ENCODE data around the gene PBX1. TPM values are rescaled to one million over a fixed set of nuclear protein-coding genes. Genes with fewer than 3 reads are reported as not detected.

The PBX1 gene
- total RNA-seq, 1 experiment from 2014 or later = 0.06 TPM

DNA sequence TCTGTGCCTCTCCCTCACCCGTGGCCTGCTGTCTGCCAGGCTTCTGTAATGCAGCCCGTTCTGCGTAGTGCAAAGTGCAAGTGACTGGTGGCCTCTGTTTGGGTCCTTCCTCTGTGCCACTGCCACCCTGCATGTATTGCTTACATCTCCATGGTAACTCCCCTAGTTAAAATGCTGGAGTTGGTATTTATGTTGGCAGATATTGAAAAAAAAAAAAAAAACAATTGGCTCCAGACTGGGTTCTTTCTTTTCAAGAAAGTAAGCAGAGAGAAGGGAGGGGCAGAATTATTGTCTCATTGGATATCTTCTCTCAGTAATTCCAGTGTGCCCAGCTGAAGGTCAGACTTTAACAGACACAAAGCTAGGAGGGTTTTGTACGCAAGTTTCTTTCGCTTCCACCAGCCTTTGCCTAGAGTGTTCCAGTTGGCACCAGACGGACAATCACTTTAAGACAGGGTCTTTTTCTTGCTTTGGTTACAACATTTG lies 242.3 kb downstream of the PBX1 start:
- no peak for DNase-seq (ENCODE audit: low read depth)

DNA sequence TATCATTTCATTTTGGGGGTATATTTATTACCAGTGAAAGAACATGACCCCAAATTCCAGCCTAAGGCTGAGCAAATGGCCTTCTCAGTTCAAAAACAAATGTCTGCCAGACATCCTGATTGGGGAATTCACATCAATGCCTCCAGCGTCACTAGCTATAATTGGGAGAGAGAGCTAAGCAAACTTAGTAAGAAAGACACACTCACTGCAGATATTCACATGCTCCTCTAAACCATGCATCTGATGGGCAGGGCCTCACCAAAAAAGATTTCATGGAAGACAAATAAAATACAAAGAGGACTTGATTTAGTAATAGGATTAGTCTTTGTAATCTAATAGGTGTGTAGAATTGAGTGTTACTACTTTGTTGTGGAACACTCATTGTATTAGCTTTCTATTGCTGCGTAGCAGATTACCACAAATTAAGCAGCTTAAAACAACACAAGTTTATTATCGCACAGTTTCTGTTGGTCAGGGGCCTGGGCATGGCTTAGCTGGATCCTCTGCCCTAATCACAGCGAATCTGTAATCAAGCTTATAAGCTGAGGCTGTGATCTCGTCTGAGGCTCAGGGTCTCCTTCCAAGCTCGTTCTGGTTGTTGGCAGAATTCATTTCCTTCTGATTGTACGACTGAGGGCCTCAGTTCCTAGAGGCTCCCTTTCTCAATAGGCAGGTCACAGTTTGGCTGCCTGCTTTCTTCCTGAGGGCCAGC lies 243.0 kb downstream of the PBX1 start:
- DNase-seq (ENCODE audit: low read depth) = no peak

DNA sequence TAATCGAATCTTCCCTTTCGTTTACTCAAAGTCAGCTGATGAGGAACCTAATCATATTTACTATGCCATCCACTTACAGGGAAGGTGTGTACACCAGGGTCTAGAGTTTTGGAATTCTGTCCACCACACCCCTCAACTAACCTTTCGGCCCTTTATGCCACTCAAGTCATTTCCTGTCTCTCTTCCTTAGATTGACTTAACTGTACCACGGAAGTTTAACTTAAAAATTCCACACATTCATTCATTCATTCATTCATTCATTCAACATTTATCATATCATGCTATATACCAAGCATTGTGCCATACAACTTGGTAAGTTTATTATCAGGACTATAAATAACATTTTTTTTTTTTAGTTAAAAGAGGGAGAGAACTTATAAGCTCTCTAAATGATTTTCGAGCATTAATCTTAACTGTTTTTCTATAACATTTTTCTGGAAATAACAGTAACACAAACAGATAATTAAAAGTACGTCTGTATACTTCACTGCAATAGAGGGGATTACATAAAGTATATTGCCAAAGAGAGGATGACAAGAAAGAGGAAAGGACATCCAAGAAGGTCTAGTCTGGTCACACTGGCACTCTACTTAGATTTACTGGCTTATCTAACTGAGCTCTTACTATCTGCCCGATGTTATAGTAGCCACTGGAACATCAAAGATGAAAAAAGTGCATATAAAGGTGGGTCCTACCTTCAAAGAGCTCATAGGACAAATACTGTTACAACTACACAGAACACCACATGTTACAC lies 243.7 kb downstream of the PBX1 start:
- no peak for DNase-seq (ENCODE audit: low read depth)

DNA sequence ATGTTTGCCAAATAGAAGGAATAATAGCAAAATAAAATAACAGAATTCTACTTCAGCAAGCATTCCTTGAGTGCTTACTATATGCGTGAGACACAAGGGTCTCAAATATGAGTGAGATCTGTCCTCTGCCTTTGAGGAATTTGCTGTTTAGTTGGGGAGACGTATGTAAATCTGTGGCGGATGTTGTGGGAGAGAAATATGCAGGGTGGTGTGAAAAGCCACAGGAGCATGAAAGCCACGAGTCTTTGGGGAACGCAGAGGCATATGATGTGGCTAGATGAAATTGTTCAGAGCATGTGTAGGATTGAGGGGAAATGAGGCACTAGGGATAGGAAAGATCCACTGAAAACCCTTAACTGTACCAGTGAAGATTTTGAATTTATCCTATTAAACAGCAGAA lies 244.4 kb downstream of the PBX1 start:
- peak; percentile 11 for DNase-seq (ENCODE audit: low read depth)

DNA sequence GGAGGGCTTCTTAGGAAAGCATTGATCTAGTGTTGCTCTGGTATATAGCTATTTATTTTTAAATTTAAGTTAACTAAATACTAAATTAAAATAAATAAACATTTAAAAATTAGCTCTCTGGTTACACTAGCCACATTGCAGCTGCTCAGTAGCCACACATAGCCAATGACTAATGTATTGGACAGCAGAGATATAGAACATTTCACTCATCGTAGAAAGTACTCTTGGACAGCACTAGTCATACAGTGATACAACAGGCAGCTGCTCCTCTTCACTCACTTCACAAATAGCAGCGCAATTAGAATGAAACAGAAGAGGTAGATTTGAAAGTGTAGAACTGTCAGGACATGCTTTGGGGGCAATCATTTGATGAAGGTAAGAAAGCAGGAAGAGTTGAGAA lies 245.4 kb downstream of the PBX1 start:
- no peak for DNase-seq (ENCODE audit: low read depth)

DNA sequence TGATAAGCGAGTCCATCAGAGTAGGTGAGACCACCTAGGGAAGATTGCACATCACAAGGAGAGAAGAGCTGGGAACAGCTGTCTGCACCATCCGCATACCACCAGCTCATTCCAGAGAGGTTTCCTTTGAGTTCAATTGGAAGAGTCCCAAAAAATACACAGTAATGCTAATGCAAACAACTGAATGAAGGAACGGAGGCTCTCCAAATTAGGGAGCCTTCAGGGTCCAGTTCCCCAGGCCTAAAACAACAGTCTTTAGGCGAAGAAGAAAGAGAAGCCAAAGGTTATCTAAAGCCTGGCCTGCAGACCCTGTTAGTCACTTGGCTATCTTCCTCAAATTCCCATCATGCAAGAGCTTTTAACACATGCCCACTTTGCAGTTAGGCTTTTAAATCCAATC lies 246.4 kb downstream of the PBX1 start:
- no peak for DNase-seq (ENCODE audit: low read depth)

DNA sequence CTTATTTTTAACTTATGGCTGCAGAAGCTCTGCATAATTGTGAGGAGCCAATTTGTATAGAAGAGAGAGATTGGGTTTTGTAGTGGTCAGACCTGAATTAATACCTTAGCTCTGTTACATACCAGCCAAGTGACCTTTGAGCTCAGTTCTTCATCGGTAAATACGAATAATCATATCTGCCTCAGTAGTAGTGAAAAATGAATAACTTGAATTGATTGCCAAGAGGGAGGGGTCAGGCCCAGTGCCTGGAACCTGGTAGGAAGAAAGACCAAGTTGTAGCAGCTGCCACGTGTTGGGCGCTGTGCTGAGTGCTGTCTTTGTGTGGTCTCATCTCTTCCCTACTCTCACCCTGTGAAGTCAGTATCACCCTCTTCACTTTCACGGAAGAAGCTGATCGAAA lies 247.5 kb downstream of the PBX1 start:
- DNase-seq (ENCODE audit: low read depth) = no peak

DNA sequence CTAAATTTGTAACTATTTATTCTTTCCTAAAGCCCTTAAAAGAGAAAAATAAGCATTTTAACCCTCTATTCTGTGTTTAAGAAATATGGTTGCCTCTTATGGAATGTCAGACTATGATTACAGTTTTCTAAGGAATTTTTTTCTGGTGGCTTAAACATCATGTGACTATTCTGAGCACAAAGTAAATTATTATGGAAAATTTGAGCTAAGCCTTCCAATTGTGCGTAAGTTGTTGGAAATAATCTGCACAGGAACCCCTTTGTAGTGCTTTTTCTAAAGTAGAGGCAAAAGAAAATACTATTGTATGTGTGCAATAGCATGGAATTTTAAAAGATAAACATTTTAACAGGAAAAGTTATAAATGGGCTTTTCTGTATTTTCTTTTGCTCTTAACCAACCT lies 254.8 kb downstream of the PBX1 start:
- DNase-seq (ENCODE audit: low read depth) = no peak

DNA sequence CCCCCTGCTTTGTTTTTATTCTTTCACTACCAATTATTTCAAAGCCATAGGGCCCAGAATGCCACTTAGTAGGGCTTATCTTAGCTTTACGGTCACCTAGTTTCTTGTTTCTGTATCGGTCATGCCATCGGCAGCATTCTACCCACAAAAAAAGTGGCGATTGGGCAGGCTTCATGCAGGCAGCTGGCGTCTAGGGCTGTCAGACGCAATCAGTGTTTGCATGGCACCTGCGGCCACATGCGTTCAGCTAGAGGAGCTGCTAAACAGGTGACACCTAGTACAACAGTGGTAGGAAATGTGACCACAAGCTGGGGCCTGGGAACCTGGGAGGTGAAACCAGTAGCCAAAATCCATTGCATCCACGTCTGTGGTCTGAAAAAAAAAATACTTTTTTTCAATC lies 262.7 kb downstream of the PBX1 start:
- no peak for DNase-seq (ENCODE audit: low read depth)

DNA sequence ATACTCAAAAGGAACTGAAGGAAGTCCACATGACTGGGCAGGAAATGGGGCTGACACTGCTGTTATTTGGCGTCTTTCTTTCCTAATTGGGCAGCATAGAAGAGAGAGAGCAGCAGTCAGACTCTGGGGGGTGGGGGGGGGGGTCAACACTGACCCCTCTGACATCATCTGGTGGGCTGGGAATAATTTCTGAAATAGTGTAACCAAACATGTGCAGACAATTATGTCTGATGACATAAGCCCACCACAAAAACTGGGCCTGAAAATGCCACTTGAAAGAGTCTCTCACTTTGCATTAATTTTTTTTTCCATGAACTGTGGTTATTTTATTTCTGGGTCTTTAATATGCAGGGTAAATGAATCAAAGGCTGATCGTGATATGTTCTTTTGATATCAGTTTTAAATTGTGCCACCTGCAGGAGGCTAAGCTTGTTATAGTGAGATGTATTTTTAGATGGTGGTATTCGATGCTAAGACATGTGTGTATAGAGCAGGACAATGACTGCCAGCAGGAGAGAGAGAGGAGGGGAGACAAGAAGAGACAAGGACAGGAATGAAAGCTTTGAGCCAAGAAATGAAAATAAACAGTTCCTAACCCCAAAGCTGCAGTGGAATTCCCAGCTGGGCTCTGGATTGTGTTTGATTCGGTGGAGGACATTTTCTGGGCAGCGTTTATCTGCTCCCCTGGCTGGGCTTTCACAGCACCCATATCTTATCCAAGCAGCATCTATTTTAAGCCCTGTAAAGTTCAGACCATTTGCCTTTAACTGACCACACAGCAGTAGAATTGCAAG lies 264.7 kb downstream of the PBX1 start:
- DNase-seq (ENCODE audit: low read depth) = no peak

DNA sequence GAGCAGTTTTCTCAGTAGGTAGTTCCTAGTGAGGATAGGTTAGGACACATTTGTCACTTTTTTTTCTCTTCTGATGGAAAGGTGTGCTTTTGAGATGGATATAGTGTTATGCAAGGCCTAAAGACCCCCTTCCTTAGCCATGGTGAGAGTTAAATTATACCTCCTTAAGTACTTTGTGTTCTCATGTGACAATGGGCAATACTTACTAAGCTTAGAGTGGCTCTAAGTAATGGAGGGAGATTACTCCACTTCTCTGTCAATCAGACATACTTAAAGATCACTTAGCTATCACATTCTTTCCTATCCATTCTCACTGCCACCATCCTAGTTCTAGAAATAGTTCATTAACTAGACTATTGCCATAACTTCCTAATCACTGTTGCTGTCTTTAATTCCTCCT lies 265.6 kb downstream of the PBX1 start:
- DNase-seq (ENCODE audit: low read depth) = no peak

DNA sequence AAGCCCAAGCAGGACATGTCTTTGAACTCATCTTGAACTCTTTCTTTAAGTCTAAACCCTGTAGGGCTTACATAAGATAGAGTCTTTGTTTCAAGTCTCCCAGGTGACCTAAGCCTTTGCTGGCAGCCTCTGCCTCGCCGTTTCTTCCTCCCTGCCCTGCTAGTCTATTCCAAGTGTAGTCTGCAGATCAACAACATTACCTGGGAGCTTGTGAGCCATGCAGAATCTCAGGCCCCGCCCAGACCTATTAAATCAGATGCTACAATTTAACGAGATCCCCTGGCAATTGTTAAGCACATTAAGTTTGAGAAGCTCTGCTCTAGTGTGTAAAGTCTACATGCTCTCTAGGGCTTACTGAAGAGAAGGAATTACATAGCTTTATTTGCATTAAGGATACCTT lies 271.6 kb downstream of the PBX1 start:
- DNase-seq (ENCODE audit: low read depth) = no peak

DNA sequence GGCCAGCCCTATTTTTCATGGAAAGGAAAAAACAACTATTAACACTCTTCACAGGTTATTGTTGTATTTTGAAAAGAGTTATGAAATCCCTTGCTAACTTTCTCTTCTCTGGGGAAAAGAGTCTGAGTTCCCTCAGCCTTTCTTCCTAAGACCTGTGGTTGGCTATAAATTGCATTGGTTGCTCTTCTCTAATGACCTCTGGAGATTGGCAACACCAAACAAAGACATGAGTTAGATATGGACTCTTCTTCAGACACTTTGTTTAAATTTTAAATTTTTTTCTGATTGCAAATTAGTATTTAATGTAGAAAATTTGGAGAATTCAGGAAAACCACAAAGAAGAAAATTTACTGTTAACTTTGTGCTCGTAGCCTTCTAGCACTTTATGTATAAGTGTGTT lies 275.7 kb downstream of the PBX1 start:
- no peak for DNase-seq (ENCODE audit: low read depth)

DNA sequence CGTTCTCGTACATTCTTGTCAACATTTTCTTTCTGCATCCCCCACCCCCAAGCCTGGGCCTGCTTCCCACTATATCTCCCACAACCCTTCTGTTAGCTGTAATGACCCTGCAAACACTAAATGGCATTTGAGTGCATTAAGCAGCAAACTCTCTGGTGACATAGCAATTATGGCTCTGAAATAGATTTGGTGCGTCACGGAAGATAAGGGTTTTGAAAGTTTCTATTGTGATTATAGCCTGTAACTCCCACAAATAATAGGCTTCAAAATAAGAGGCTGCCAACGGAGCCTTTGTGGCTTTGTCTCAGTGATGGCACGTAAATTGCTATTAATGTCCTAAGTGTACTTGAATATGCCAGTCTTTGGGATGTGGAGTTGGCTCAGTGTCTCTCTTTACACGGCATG lies 277.6 kb downstream of the PBX1 start:
- no peak for DNase-seq (ENCODE audit: low read depth)

DNA sequence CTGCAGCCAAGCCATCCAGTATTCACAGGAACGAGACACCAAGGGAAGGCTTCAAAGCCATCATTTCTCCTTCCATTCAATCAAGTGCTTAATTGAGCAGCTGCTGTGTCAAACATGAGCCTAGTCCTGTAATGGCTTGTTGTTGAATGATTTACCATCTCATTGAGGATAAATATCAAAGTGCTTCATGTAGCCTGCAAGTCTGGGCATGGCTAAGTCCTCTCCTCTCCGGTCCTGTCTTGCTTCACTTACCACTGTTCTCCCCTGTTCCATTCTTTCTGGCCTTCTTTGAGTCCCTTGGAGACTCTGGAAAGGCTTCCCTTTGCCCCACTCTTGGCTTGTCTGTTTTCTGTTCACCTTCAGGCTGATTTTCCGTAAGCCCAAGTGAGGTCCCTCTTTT lies 279.8 kb downstream of the PBX1 start:
- no peak for DNase-seq (ENCODE audit: low read depth)

DNA sequence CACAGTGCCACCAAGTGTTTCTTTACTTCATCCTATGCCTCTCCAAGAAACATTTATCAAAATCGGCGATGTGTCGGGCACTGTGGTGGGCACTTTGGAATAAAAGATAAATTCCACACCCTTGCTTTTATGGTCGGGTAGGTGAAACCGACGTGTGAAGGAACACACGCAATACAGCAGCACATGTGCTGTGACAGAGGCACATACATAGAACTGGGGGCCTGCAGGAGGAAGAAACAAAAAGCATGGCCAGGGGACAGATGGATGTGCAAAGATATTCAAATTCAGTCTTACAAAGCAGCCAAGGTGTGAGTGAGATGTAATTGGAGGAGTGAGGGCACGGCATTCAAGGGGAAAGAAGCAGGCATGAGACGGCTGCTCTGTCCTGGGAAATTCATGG lies 282.0 kb downstream of the PBX1 start:
- no peak for DNase-seq (ENCODE audit: low read depth)

DNA sequence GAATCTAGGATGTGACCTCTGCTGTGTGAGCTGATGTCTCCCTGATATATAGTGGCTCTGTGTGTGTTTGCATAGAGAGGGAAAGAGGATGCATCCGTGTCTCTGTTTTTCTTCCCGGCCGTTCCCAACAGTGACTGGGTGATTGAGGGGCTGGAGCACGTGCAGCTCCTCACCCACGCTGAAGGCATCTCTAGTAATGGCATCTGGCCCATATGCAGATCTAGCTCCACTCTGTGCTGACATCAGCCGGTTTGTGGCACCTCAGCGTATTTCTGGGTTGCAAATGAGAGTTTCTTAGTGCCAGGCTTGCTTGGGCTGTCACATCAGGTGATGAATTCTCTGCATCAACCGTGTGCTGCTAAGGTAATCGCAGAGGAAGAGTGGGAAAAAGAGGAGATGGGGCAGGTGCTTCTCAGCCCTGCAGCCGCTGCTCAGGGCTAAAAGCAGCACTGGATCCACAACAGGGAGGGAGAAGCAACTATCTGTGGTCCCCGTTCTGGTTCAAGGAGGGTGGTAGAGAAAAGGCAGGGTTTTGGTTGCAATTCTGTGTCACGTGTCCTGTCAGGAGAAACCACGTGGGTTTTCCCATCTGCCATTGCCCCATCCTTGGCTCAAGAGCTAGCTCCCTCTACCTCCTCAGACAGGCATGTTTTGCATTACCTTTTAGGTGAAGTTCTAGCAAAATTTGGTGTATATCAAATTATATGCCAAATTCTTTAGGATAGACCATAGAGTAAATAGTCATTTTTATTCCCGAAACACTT lies 282.9 kb downstream of the PBX1 start:
- DNase-seq (ENCODE audit: low read depth) = no peak

DNA sequence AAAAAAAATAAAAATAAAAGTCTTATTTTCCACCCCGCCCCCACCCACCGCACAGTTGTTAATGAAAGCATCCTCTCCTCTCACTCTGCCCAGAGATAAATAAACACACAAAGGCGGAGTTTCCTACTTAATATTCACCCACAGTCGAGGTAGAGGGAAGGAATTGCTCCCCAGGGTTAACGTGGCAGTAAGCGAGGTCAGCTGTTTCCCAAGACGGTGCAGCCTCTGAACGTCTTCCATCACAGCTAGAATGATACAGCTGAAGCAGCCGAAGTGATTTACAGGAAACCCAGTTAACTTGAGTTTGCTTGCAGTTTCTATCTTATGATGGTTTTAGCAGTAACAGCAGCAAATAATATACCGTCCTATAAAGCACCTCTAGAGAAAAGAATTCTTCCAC lies 283.9 kb downstream of the PBX1 start:
- no peak for DNase-seq (ENCODE audit: low read depth)

DNA sequence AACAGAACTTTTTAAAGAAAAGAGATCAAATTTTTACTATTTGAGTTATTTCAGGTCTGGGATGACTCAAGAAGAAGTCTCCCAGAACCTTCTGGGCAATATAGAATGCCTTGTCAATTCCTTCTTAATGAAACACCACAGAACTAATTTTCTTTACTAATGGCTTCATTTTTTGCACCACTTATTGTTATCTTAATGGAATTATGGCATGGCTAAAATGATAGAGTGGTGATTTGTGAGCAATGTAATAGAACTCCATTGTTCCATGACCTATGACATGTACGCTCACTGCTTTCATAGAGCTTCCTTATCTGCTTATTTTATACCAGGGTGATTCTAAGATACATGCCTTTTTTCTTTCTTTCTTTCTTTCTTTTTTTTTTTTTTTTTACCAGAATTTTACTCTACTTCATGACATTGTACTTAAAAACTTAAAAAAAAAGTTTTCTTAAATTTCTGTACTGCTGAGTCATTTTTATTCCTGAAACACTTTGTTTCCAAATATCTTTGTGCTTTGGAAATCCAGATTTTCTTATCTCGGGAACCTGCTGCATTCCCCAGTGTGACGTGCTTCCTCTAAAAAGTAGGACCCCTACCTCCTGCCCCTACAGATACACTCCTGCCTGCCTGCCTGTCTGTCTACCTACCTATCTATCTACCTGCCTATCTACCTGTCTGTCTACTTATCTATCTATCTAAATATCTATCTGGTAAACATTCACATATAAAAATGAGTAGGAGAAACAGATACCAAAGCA lies 284.9 kb downstream of the PBX1 start:
- DNase-seq (ENCODE audit: low read depth) = no peak

Measured in HT1080 (cell line).